Uterus (tissue), 4 donors: ENCODE results near the gene GNAO1. TPM values are rescaled to one million over a fixed set of nuclear protein-coding genes. Genes with fewer than 3 reads are reported as not detected.

Experiments
- DNase-seq, 2 donors: peaks; one replicate each; pipeline ENCODE4 v3.0.0-alpha.2; 2019 to 2020
- H3K27ac ChIP-seq, 2 donors: fragments of 200-600 bp; sonication (generic); 1 replicate in 1 of 2; 2 replicates in 1 of 2; pipeline ENCODE4 v1.5.1; 2016 to 2018
- H3K27me3 ChIP-seq, 2 donors: fragments of 200-600 bp; sonication (generic); one replicate each; pipeline ENCODE4 v1.5.1; 2018 to 2019; ENCODE audit warnings: control low read depth in 1 of 2
- H3K36me3 ChIP-seq, 2 donors: fragments of 200-600 bp; sonication (generic); one replicate each; pipeline ENCODE4 v1.5.1; 2019; ENCODE audit warnings: control low read depth in 1 of 2
- H3K4me1 ChIP-seq, 2 donors: fragments of 200-600 bp; sonication (generic); one replicate each; pipeline ENCODE4 v1.5.1; 2018 to 2019; ENCODE audit warnings: control low read depth in 1 of 2
- H3K4me3 ChIP-seq, 2 donors: fragments of 200-600 bp; sonication (generic); 1 replicate in 1 of 2; 2 replicates in 1 of 2; pipeline ENCODE4 v1.5.1; 2018 to 2019; ENCODE audit warnings: mild to moderate bottlenecking in 1 of 2
- H3K9me3 ChIP-seq, 2 donors: fragments of 200-600 bp; sonication (generic); one replicate each; pipeline ENCODE4 v1.5.1; 2019; ENCODE audit warnings: control low read depth in 1 of 2
- CTCF ChIP-seq, 4 experiments: fragments of 200-600 bp in 2 of 4; fragments of 450-650 bp in 2 of 4; sonication (generic) in 2 of 4; IDR thresholded peaks; one replicate each; pipeline ENCODE4 v1.5.1; 2016 to 2019; ENCODE audit warnings: antibody characterized with exemption in 4 of 4, mild to moderate bottlenecking in 2 of 4, moderate library complexity in 1 of 4
- POLR2A ChIP-seq, 2 donors: fragments of 450-650 bp; IDR thresholded peaks; one replicate each; pipeline ENCODE4 v1.6.1; 2016; ENCODE audit warnings: antibody characterized with exemption in 2 of 2, mild to moderate bottlenecking in 1 of 2, moderate library complexity in 1 of 2
- intact Hi-C: fragments of 100-400 bp; cut with DNase I; formaldehyde crosslinking; loops from one replicate; pipeline ENCODE4 v1.15.1; 2023; ENCODE audit warnings: low total_unique reads
- total RNA-seq, 4 donors: library from RNA; depleted of rRNA in 3 of 4; stranded (reverse); fragments of >200 nt in 3 of 4; gene quantifications; one replicate each; pipeline versions ENCODE4 v1.1.0 to v1.2.4, GENCODE V29; 2014 to 2023
- donor health status: DM: yes; HTN: yes; CAD: no.

GNAO1 gene
- total RNA-seq, 4 donors from 2014 or later, result 0.26 to 7.2 (median 1.6) TPM; not detected in 1

GRCh38 chr16:56234737-56235136 lies 43.4 kb downstream of the GNAO1 start:
- H3K4me1 ChIP-seq, result no peaks in the 10 kb centered on the region
- H3K9me3 ChIP-seq, result no peaks in the 10 kb centered on the region
- H3K36me3 ChIP-seq, result no peaks in the 10 kb centered on the region
- TF ChIP-seq CTCF (IDR thresholded peaks at IDR 0.05), result no peak
- TF ChIP-seq POLR2A (IDR thresholded peaks at IDR 0.05), result no peak
- H3K27ac ChIP-seq, result no peak overlapping the region
- intact Hi-C loops, result no loop called here
- DNase-seq, result no peak
- no peak overlapping the region for H3K4me3 ChIP-seq
- H3K27me3 ChIP-seq, result no peaks in the 10 kb centered on the region

- Histone ChIP-seq H3K4me1 (no peaks in the 10 kb centered on the region), H3K27ac (no peak overlapping the region), H3K9me3 (no peaks in the 10 kb centered on the region), H3K27me3 (no peaks in the 10 kb centered on the region), H3K36me3 (no peaks in the 10 kb centered on the region), H3K4me3 (no peak overlapping the region)
- TF ChIP-seq POLR2A (IDR thresholded peaks at IDR 0.05) (no peak), CTCF (IDR thresholded peaks at IDR 0.05) (no peak)
- intact Hi-C loops, result no loop called here
- no peak for DNase-seq
Measured at GRCh38 chr16:56237451-56237930, 46.2 kb downstream of the GNAO1 start.

- Histone ChIP-seq H3K36me3 (no peaks in the 10 kb centered on the region), H3K9me3 (no peaks in the 10 kb centered on the region), H3K27me3 (no peaks in the 10 kb centered on the region), H3K27ac (no peak overlapping the region), H3K4me1 (no peaks in the 10 kb centered on the region), H3K4me3 (no peak overlapping the region)
- TF ChIP-seq CTCF (IDR thresholded peaks at IDR 0.05), result no peak
- no peak for TF ChIP-seq POLR2A (IDR thresholded peaks at IDR 0.05)
- no peak for DNase-seq
- intact Hi-C loops, result no loop called here
Measured at GRCh38 chr16:56238188-56238587, 46.9 kb downstream of the GNAO1 start.

GRCh38 chr16:56241596-56241995 lies 50.3 kb downstream of the GNAO1 start:
- Histone ChIP-seq H3K9me3 (no peaks in the 10 kb centered on the region), H3K4me1 (no peaks in the 10 kb centered on the region), H3K4me3 (no peak overlapping the region), H3K36me3 (no peaks in the 10 kb centered on the region), H3K27ac (no peak overlapping the region), H3K27me3 (no peaks in the 10 kb centered on the region)
- no peak for TF ChIP-seq POLR2A (IDR thresholded peaks at IDR 0.05)
- no peak for TF ChIP-seq CTCF (IDR thresholded peaks at IDR 0.05)
- no peak for DNase-seq
- intact Hi-C loops, result no loop called here

DNA sequence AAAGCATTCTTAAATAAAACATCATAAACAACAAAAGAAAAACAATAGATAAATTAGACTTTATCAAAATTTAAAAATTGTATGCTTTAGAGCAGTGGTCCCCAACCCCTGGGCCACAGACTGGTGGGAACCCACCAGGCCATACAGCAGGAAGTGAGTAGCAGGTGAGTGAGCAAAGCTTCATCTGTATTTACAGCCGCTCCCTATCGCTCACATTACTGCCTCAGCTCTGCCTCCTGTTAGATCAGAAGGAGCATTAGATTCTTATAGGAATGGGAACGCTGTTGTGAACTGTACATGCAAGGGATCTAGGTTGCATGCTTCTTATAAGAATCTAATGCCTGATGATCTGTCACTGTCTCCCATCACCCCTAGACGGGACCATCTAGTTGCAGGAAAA lies 51.5 kb downstream of the GNAO1 start:
- intact Hi-C loops, result no loop called here
- TF ChIP-seq POLR2A (IDR thresholded peaks at IDR 0.05) (no peak), CTCF (IDR thresholded peaks at IDR 0.05) (no peak)
- H3K4me3 ChIP-seq, result no peak overlapping the region
- DNase-seq, result no peak
- H3K4me1 ChIP-seq, result no peaks in the 10 kb centered on the region
- no peak overlapping the region for H3K27ac ChIP-seq
- no peaks in the 10 kb centered on the region for H3K9me3 ChIP-seq
- no peaks in the 10 kb centered on the region for H3K27me3 ChIP-seq
- H3K36me3 ChIP-seq, result no peaks in the 10 kb centered on the region
